Ascending aorta (tissue), 2 donors: ENCODE measurements around the gene TBC1D22B. TPM values are rescaled to one million over a fixed set of nuclear protein-coding genes. Genes with fewer than 3 reads are reported as not detected.

Experiments used
- DNase-seq, 2 donors: peaks; one replicate each; pipeline ENCODE4 v3.0.0-alpha.2; 2019; ENCODE audit warnings: low spot score in 2 of 2
- H3K27ac ChIP-seq, 2 donors: fragments of 200-600 bp; sonication (generic); one replicate each; pipeline ENCODE4 v1.5.1; 2016 to 2017; ENCODE audit warnings: mild to moderate bottlenecking in 1 of 2
- H3K27me3 ChIP-seq: fragments of 200-600 bp; sonication (generic); one replicate; pipeline ENCODE4 v1.5.1; 2017
- H3K36me3 ChIP-seq, 2 donors: fragments of 200-600 bp; sonication (generic); one replicate each; pipeline ENCODE4 v1.5.1; 2016
- H3K4me1 ChIP-seq, 2 donors: fragments of 200-600 bp; sonication (generic); one replicate each; pipeline ENCODE4 v1.5.1; 2016 to 2017; ENCODE audit warnings: mild to moderate bottlenecking in 1 of 2
- H3K4me3 ChIP-seq, 2 donors: fragments of 200-600 bp; sonication (generic); one replicate each; pipeline ENCODE4 v1.5.1; 2016 to 2017; ENCODE audit warnings: mild to moderate bottlenecking in 1 of 2
- H3K9me3 ChIP-seq, 2 donors: fragments of 200-600 bp; sonication (generic); one replicate each; pipeline ENCODE4 v1.5.1; 2016
- CTCF ChIP-seq, 3 experiments: fragments of 200-600 bp in 2 of 3; fragments of 450-650 bp in 1 of 3; sonication (generic) in 2 of 3; IDR thresholded peaks; one replicate each; pipeline ENCODE4 v1.5.1; 2016 to 2019; ENCODE audit warnings: antibody characterized with exemption in 3 of 3, mild to moderate bottlenecking in 1 of 3, moderate library complexity in 1 of 3
- intact Hi-C: fragments of 100-400 bp; cut with DNase I; formaldehyde crosslinking; loops from one replicate; pipeline ENCODE4 v1.15.1; 2023
- total RNA-seq: library from RNA; depleted of rRNA; stranded (reverse); fragments of >200 nt; gene quantifications from one replicate; pipeline ENCODE4 v1.1.0, GENCODE V29; 2016

TBC1D22B gene
- total RNA-seq, 1 donor from 2014 or later, result 11.1 TPM

DNA sequence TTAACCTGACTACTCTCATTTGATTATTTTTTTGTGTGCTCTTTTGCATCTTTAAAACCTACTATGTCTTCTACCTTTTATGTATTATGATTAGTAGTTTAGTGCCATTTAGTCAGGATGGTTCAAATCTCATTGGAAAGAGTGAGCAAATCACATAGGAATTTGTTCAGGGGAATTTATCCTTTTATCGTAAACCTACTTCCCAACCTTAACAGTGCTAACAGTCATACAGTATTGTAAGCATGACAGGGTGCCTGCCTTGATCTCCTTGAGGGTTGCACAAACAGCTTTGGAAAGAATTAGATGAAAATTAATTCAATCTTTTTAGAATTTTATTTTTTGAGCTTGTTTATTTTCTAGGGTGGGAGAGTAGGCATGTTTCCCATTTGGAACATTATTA is 114.5 kb downstream of the TBC1D22B start:
- Histone ChIP-seq H3K27ac (peak overlapping the region; percentile 22 to 61), H3K9me3 (no peaks in the 10 kb centered on the region), H3K36me3 (peaks cover 5 to 11% of the 10 kb centered on the region in 2 donors), H3K4me3 (no peak overlapping the region), H3K27me3 (no peaks in the 10 kb centered on the region), H3K4me1 (peaks cover 12 to 31% of the 10 kb centered on the region in 2 donors)
- TF ChIP-seq CTCF (IDR thresholded peaks at IDR 0.05), result no peak
- intact Hi-C loops, result no loop called here
- no peak for DNase-seq

DNA sequence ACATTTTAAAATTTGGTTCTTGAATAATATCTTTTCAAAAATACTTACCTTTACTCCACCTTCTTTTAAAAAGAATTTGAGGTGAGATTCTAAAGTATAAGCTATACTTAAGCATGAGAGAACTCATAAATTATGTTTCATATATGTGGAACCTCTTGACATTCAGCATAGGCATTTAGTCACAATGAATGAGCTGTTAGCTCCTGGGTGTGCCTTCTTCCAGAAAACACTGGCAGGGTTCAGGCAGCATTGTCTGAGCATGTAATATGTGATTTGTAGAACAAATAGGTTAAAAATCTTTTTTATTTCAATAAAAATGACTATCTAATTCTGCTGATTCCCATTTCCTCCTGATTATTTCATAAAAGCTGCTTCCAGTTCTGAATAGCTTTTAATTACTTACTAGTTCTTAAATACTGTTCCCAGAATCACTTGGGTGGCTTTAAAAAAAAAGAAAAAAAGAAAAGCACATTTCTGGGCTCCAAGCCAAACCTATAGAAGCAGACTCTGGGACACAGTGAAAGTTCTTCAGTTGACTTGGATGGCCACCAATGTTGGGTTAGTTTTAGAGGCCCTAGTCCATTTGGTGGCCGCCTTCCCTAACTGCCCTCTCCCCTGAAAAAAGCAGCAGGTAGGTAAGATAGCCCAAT is 116.4 kb downstream of the TBC1D22B start:
- Histone ChIP-seq H3K4me1 (peaks cover 12 to 31% of the 10 kb centered on the region in 2 donors), H3K27ac (peak overlapping the region; percentile 9 to 11), H3K27me3 (no peaks in the 10 kb centered on the region), H3K36me3 (peaks cover 14 to 26% of the 10 kb centered on the region in 2 donors), H3K9me3 (no peaks in the 10 kb centered on the region), H3K4me3 (no peak overlapping the region)
- intact Hi-C loops, result no loop called here
- DNase-seq, result no peak
- TF ChIP-seq CTCF (IDR thresholded peaks at IDR 0.05), result no peak

- DNase-seq, result no peak
- peaks cover 21 to 31% of the 10 kb centered on the region in 2 donors for H3K36me3 ChIP-seq
- no peaks in the 10 kb centered on the region for H3K9me3 ChIP-seq
- intact Hi-C loops, result no loop called here
- peaks cover 5 to 23% of the 10 kb centered on the region in 2 donors for H3K4me1 ChIP-seq
- H3K27me3 ChIP-seq, result no peaks in the 10 kb centered on the region
- peak overlapping the region in 1 of 2 donors; percentile 23 for H3K27ac ChIP-seq
- H3K4me3 ChIP-seq, result no peak overlapping the region
- TF ChIP-seq CTCF (IDR thresholded peaks at IDR 0.05), result no peak
Observed at GRCh38 chr6:37375376-37375775, 117.8 kb downstream of the TBC1D22B start.

DNA sequence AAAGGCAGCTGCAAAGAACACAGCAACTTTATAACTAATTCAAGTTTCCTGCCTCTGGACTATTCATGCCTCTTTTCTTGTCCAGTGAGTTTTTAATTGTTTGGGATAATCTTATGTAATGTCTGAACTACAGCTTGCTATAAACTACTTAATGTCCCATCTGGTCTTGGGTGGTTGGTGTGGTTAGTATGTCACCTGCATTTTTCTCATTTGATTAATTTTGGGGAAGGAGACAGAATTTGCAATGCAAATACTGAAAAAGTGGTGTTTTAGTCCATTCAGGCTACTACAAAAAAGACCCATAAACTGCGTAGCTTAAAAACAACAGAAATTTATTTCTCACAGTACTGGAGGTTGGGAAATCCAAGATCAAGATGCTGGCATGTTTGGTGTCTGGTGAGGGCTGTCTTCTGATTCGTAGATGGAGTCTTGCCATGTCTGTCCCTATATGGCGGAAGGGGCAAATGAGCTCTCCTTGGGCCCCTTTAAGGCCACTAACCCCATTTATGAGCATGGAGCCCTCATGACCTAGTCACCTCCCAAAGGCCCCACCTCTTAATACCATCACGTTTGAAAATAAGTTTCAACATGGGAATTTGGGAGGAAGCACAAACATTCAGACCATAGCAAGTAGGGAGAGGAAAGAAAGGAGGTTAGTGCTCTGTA is 118.6 kb downstream of the TBC1D22B start:
- Histone ChIP-seq H3K27me3 (no peaks in the 10 kb centered on the region), H3K4me3 (no peak overlapping the region), H3K36me3 (peaks cover 21 to 37% of the 10 kb centered on the region in 2 donors), H3K27ac (no peak overlapping the region), H3K4me1 (peaks cover 5 to 18% of the 10 kb centered on the region in 2 donors), H3K9me3 (no peaks in the 10 kb centered on the region)
- intact Hi-C loops, result no loop called here
- no peak for TF ChIP-seq CTCF (IDR thresholded peaks at IDR 0.05)
- no peak for DNase-seq

DNA sequence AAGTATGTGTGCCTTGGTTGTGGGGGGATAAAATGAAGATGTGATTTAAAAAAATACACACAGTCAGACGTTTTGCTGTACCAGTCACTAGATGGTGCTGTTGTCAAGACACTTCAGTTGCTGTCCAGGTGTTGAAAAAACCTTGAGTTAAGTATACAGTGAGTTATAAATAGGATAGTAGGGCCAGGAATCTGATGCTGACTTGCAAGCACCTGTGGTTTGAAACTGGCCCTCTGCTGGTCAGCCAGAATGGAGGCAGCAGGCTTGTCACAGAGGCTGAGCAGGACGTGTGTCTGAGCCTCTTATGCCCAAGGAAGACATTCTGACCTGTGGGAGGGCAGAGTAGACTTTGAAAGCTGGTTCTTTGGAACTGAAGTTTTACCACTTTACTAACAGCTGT is 124.0 kb downstream of the TBC1D22B start:
- TF ChIP-seq CTCF (IDR thresholded peaks at IDR 0.05), result peak; percentile 15 to 42 (median 28)
- no peak overlapping the region for H3K4me3 ChIP-seq
- no peaks in the 10 kb centered on the region for H3K4me1 ChIP-seq
- H3K36me3 ChIP-seq, result peaks cover 37 to 58% of the 10 kb centered on the region in 2 donors
- no peaks in the 10 kb centered on the region for H3K9me3 ChIP-seq
- no peak overlapping the region for H3K27ac ChIP-seq
- no peaks in the 10 kb centered on the region for H3K27me3 ChIP-seq
- no peak for DNase-seq
- intact Hi-C loops, result loop anchor here (5.0 kb wide), 1 partner anchor 186 kb away; no protein-coding TSS in a partner anchor

Other genes with a start within 250 kb of the TBC1D22B start
- 17.7 TPM for gene PIM1, start 87.6 kb upstream of the TBC1D22B start, total RNA-seq
- gene TMEM217, start 372 bp downstream of the TBC1D22B start, total RNA-seq, result not detected
- 7.3 TPM for gene RNF8, start 96.2 kb downstream of the TBC1D22B start, total RNA-seq
- 24.5 TPM for gene CMTR1, start 175.4 kb downstream of the TBC1D22B start, total RNA-seq
- 28.4 TPM for gene CCDC167, start 242.1 kb downstream of the TBC1D22B start, total RNA-seq